Activated T-cell treated with anti-CD3 and anti-CD28 coated beads, Interleukin-2, amount 50 U/mL, for 4 hours (primary cell): ENCODE measurements around the gene C3orf80. TPM values are rescaled to one million over a fixed set of nuclear protein-coding genes. Genes with fewer than 3 reads are reported as not detected.
"Not testable (repeated sequence)": the region's sequence is repeated elsewhere in the genome, so short reads cannot be mapped to it uniquely, and the experiment has no call there.

Experiments used
- ATAC-seq, 2 donors: fragments of 200-7000 bp; cut with Tn5 transposase; one replicate each; pipeline ENCODE4 v1.10.0; 2021
- DNase-seq: peaks from one replicate; pipeline ENCODE4 v3.0.0-alpha.2; 2020
- H3K27me3 Mint-ChIP-seq: one replicate; pipeline ENCODE4 v1.8.0; 2021; ENCODE audit warnings: low read depth, mixed read lengths
- H3K36me3 Mint-ChIP-seq: one replicate; pipeline ENCODE4 v1.8.0; 2022; ENCODE audit warnings: mixed read lengths; ENCODE audit not compliant: insufficient read depth
- H3K4me1 Mint-ChIP-seq: one replicate; pipeline ENCODE4 v1.8.0; 2021; ENCODE audit warnings: low read depth, mixed read lengths
- H3K4me3 Mint-ChIP-seq: one replicate; pipeline ENCODE4 v1.8.0; 2021; ENCODE audit warnings: mild to moderate bottlenecking, moderate library complexity, mixed read lengths
- H3K9me3 Mint-ChIP-seq: one replicate; pipeline ENCODE4 v1.8.0; 2021; ENCODE audit warnings: mixed read lengths
- total RNA-seq, 3 donors: library from RNA; stranded (reverse); gene quantifications; one replicate each; pipeline ENCODE4 v1.2.1, GENCODE V29; 2021

C3orf80 gene
- under 1 TPM in 1 of 3 donors, not detected in 2; 0.13 TPM for total RNA-seq

GRCh38 chr3:160225176-160226025 lies at the start of gene C3orf80:
Gene C3orf80, plus strand, starts transcription at chr3:160225422. Its CDS starts 214 bp downstream, at chr3:160225636.
- peaks cover 17% of the 10 kb centered on the region for H3K4me1 Mint-ChIP-seq
- no peaks in the 10 kb centered on the region for H3K9me3 Mint-ChIP-seq
- peak within 1 kb of the TSS; percentile 72 for H3K4me3 Mint-ChIP-seq
- no peaks in the 10 kb centered on the region for H3K36me3 Mint-ChIP-seq
- ATAC-seq = peak; percentile 92 to 95
- H3K27me3 Mint-ChIP-seq = peaks cover 43% of the 10 kb centered on the region
- peak; percentile 8 for DNase-seq

DNA sequence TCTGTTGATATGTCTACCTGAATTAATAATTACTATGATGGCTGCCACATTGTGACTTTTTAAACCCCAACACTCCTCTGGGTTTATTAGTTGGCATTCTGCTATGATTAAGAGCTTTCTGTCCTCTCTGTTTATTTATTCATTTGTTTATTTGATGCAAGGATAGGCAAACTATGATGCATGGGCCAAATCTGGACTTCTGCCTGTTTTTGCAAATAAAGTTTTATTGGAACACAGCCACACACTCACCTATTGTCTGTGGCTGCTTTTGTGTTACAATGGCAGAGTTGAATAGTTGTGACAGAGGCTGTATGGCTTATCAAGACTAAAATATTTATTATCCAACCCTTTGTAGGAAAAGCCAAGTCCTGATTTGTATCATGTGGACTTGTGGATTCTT lies 48.3 kb upstream of the C3orf80 start:
- Mint-ChIP-seq H3K4me3 (no peak overlapping the region), H3K27me3 (peaks cover 10% of the 10 kb centered on the region), H3K9me3 (peaks cover 3% of the 10 kb centered on the region), H3K4me1 (peaks cover 2% of the 10 kb centered on the region), H3K36me3 (peaks cover 1% of the 10 kb centered on the region)
- no peak for DNase-seq
- no peak for ATAC-seq

GRCh38 chr3:160178661-160179060 lies 46.6 kb upstream of the C3orf80 start:
- not testable (repeated sequence) for H3K36me3 Mint-ChIP-seq, DNase-seq, ATAC-seq, H3K9me3 Mint-ChIP-seq, H3K4me1 Mint-ChIP-seq, H3K4me3 Mint-ChIP-seq
- H3K27me3 Mint-ChIP-seq = peaks cover 10% of the 10 kb centered on the region

- H3K9me3 Mint-ChIP-seq, H3K4me3 Mint-ChIP-seq, DNase-seq, ATAC-seq, H3K4me1 Mint-ChIP-seq, H3K36me3 Mint-ChIP-seq: not testable (repeated sequence)
- peaks cover 10% of the 10 kb centered on the region for H3K27me3 Mint-ChIP-seq
Observed at GRCh38 chr3:160179403-160179802, 45.8 kb upstream of the C3orf80 start.

GRCh38 chr3:160179906-160180305 lies 45.3 kb upstream of the C3orf80 start:
- Mint-ChIP-seq H3K9me3 (peaks cover 3% of the 10 kb centered on the region), H3K36me3 (peaks cover 1% of the 10 kb centered on the region), H3K4me3 (no peak overlapping the region), H3K4me1 (no peaks in the 10 kb centered on the region), H3K27me3 (peaks cover 10% of the 10 kb centered on the region)
- ATAC-seq (no peak), DNase-seq (no peak)

DNA sequence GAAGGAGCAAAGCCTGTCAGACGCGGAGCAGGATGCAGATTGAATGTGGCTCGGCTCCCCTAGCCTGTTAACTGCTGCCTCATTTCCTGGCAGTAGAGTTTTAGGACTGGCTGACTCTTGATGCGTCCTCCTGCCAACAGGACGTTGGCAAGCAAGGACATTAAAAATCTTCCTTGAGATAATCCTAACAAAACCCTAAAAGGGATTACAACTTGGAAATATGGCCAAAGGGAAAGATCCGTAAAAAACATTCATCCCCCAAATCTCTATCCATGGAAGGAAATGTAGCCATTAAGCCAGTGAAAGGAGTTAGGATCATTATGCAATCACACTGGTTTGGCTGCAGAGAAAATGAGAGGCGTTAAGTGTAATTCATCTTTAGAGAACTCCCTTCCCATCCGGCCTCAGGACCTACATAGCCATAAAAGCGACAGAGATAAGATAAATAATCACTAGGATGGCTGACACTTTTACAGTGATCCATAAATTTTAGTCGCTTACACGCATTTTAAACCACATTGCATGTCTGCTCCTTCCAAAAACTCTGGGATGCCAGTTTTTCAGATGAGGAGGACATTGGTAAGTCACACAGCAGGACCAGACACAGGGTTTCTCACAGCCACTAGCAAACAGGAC lies 44.5 kb upstream of the C3orf80 start:
- no peak for ATAC-seq
- H3K4me3 Mint-ChIP-seq = no peak overlapping the region
- peaks cover 1% of the 10 kb centered on the region for H3K36me3 Mint-ChIP-seq

GRCh38 chr3:160183345-160184076 lies 41.7 kb upstream of the C3orf80 start:
- Mint-ChIP-seq H3K4me3 (no peak overlapping the region), H3K4me1 (no peaks in the 10 kb centered on the region), H3K36me3 (no peaks in the 10 kb centered on the region), H3K27me3 (peaks cover 8% of the 10 kb centered on the region), H3K9me3 (no peaks in the 10 kb centered on the region)
- no peak for DNase-seq
- ATAC-seq = no peak

More for the DNA sequence above, 44.5 kb upstream of the C3orf80 start:
- H3K9me3 Mint-ChIP-seq = peaks cover 3% of the 10 kb centered on the region
- DNase-seq = no peak
- no peaks in the 10 kb centered on the region for H3K4me1 Mint-ChIP-seq
- peaks cover 10% of the 10 kb centered on the region for H3K27me3 Mint-ChIP-seq

DNA sequence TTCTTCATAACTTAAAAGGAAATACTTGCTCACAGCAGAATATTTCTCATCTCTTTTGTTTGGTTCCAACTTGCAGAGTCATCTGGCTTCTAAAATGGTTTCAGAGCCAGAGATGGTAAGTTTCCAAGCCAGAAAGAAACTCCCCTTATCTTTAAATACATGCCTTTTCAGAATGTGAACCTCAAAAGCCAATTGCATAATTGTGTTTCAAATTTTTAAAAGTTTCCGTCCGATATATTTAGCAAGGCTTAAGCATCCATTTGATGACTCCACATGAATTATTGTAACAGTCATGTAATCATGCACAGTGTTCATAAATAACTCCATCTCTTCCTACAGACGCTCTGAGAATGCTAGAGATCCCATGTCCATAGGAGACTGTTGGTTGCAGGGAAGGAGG lies 40.6 kb upstream of the C3orf80 start:
- no peak for ATAC-seq

DNA sequence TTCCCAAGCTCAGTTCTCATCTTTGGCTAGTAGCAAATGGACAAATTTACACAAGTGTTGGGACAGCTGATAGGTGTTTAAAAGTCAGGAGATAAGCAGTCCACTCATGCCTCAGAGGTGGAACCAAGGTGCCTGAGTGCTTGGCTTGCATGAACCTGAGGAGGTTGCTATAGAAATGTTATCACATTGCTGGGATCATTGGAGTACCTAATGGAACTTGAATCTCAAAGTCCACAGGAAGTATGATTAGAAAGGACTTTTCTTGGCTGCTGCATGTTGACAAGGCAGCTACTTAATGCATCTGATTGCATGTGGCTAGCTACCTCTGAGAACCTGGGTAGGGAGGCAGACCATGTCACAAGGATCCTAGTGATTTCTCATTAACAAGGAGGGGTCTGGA lies 39.5 kb upstream of the C3orf80 start:
- Mint-ChIP-seq H3K36me3 (no peaks in the 10 kb centered on the region), H3K4me3 (no peak overlapping the region), H3K4me1 (no peaks in the 10 kb centered on the region), H3K27me3 (peaks cover 6% of the 10 kb centered on the region), H3K9me3 (no peaks in the 10 kb centered on the region)
- DNase-seq (no peak), ATAC-seq (no peak)

More for the DNA sequence above, 40.6 kb upstream of the C3orf80 start:
- no peak for DNase-seq
- no peaks in the 10 kb centered on the region for H3K9me3 Mint-ChIP-seq
- no peaks in the 10 kb centered on the region for H3K4me1 Mint-ChIP-seq
- H3K4me3 Mint-ChIP-seq = no peak overlapping the region
- H3K36me3 Mint-ChIP-seq = no peaks in the 10 kb centered on the region
- peaks cover 8% of the 10 kb centered on the region for H3K27me3 Mint-ChIP-seq

- H3K27me3 Mint-ChIP-seq = no peaks in the 10 kb centered on the region
Observed at GRCh38 chr3:160187288-160187687, 37.9 kb upstream of the C3orf80 start.

DNA sequence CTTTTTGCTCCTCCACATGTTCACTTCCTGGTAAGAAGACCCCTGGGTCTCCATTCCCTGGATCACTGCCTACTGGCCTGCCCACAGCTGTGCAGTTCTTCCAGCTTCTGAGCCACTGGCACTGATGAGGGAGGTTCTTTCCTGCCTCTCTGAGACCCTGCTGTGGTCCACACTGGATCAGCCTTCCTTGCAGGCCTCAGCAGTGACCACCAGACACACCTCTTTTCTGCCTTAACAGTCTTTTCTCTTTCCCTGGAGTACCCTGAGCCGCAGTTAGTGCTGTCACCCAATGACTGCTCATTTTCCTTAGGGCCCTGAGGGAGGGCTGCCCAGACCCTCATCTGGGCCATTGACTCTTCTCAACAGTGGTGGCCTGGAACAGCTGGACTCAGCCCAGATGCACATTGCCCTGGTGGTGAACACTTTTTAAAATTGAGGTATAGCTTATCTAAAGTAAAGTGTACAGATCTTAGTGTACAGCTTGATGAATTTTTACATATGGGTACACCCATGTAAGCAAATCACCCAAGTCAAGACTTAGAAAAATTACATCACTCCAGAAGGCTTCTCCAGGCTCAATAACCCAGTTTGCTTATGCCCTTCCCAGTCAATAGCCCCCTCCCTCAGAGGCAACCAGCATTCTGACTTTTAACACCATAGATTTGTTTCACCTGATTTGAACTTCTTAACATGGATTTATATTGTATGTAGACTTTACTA lies 32.8 kb upstream of the C3orf80 start:
- no peak for ATAC-seq
- H3K4me1 Mint-ChIP-seq = no peaks in the 10 kb centered on the region

More at GRCh38 chr3:160187288-160187687, 37.9 kb upstream of the C3orf80 start:
- H3K4me1 Mint-ChIP-seq = no peaks in the 10 kb centered on the region
- DNase-seq (no peak), ATAC-seq (no peak)
- H3K36me3 Mint-ChIP-seq = no peaks in the 10 kb centered on the region
- H3K4me3 Mint-ChIP-seq = no peak overlapping the region
- no peaks in the 10 kb centered on the region for H3K9me3 Mint-ChIP-seq

GRCh38 chr3:160193644-160194192 lies 31.5 kb upstream of the C3orf80 start:
- ATAC-seq (no peak), DNase-seq (no peak)
- Mint-ChIP-seq H3K36me3 (no peaks in the 10 kb centered on the region), H3K4me1 (no peaks in the 10 kb centered on the region), H3K4me3 (no peak overlapping the region), H3K9me3 (peaks cover 3% of the 10 kb centered on the region), H3K27me3 (no peaks in the 10 kb centered on the region)

More for the DNA sequence above, 32.8 kb upstream of the C3orf80 start:
- DNase-seq = no peak
- Mint-ChIP-seq H3K9me3 (peaks cover 3% of the 10 kb centered on the region), H3K27me3 (no peaks in the 10 kb centered on the region), H3K36me3 (no peaks in the 10 kb centered on the region), H3K4me3 (no peak overlapping the region)

- Mint-ChIP-seq H3K4me1 (no peaks in the 10 kb centered on the region), H3K36me3 (no peaks in the 10 kb centered on the region), H3K9me3 (peaks cover 3% of the 10 kb centered on the region), H3K27me3 (no peaks in the 10 kb centered on the region), H3K4me3 (no peak overlapping the region)
- DNase-seq (no peak), ATAC-seq (no peak)
Observed at GRCh38 chr3:160194438-160194837, 30.8 kb upstream of the C3orf80 start.
